ENCODE measurements around the gene MYEOV.

MYEOV gene

DNA sequence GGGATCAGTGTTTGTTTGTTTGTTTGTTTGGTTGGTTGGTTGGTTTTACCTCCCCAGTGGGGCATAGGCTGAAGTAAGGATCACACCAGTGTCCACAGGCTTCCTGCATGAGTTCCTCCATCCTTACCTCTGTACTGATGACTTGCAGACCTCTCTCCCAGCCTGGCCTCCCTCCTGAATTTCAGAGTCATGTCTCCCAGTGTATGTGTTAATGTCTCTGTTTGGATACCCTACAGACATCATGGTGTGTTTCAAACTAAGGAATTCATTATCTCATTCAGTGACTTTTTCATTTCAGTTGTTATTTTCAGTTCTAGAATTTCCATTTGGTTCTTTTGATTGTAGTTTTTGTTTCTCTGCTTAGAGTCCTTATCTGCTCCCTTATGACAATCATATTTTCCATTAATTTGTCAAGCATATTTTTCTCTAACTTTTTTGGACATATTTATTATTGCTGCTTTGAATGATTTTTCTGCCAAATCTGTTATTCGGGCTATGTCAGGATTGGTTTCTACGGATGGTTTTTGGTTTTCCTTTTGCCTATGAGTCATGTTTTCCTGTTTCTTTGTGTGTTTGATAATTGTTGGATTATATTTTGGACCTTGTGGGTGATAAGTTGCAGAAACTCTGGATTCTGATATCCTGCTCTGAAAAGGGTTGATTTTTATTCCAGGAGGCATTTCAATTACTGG is 23.6 kb downstream of the MYEOV start:
- DNase-seq (ENCODE audit: low spot score) = no peak

GRCh38 chr11:69318093-69318420 is 24.1 kb downstream of the MYEOV start:
- no peak for DNase-seq (ENCODE audit: low spot score)

DNA sequence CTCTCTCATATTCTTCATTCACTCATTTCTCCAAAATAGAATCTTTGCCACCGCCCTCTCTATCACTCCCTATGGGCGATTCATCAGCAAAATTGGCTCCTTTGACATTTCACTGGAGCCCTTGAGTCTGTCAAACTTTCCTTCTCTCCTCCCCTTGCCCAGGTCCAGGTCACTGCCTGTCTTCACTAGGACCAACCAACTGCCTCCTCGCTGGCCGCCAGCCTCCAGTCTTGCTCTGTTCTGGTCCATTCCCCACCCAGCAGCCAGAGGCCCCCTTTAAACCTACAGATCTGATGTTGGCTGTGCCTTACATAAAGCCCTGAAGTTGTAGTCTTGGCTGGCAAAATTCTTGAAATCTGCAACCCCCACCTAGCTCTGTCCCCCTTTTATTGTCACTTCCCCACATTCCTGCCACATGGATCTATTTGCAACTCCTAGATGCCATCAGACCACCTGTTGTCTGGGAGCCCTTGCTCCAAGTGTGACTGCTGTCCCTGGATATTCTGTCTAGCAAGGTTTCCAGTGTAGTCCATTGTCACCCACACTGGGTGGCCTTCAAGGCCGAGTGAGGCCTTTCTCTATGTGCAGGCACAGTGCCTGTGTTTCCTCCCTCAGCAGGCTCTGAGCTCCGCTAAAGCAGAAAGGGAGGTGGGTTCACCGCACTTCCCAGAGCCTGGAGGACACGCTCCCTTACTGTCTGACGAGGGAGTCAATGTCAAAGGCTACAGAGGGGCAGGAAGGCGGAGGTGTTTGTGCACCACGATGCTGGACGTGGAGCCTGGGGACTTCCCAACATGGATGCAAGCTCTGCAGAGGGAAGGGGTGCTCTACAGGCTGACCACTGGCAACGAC is 25.5 kb downstream of the MYEOV start:
- DNase-seq (ENCODE audit: low spot score) = no peak

- DNase-seq (ENCODE audit: low spot score) = no peak
Measured at GRCh38 chr11:69320326-69320725, 26.4 kb downstream of the MYEOV start.

DNA sequence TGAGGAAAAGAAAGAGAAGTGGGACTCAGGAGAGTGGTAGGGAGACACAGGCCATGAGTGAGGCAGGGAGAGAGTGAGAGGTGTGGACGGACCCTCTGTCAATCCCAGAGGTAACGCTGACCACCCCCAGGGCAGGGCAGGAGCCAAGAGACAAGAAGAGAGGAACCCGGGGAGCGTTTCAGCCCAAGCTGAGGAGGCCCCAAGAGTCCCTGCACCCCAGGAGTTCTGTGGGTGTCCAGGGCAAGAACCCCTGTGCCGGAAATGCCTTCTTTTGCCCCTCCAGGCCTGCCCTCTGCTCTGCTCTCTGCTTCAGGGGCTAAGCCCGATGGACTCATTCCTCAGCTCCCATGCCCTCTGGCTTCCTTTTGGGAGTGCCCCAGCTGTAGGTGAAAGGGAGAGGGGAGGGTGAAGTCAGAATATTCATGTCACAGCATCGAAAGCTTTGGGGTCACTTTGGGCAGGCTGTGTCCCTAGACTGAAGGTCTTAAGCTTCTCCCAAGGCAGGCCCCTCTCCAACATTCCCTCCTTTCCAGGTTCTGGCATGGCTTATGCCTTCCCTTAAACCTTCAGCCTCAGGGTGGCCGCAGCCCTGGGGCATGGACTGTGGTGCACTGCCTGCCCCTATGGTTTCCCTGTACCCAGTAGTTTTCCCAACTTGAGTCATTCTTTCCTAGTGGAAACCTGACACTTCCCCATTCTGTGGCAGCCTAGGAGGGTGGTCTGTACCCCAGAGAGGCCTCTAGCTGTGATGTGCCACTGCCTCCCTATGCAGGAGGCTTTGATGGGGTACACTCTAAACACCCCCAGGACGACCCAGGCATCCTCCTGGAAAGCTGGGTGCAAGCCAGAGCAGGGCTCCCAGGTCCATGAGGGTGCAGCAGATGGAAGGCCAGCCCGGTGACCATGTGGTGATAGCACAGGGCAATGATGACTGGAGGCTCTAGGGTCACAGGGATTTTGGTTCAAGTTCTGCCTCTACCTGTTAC is 27.1 kb downstream of the MYEOV start:
- DNase-seq (ENCODE audit: low spot score) = no peak

DNA sequence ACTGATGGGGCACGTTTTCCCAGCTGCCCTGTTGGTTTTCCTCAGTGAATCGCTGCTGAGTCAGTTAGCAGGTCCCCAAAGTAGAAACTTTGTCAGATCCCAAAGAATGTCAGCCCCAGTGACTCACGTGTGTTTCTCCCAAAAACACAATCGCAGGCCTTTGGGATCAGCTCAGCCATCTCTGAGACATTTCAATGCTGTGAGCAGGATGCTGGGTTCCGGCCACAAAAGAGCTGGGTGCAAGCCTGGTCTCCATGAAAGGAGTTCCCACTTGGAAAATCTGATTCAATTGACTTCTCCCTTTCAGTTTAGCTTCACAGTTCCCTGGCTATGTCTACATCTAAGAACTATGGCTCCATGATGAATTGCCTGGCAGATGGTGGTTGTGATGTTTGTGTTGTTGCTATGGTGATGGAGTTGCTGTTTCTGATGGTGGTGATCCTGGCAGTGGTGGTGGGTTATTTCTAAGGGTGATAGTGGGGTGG is 28.0 kb downstream of the MYEOV start:
- no peak for DNase-seq (ENCODE audit: low spot score)

GRCh38 chr11:69325446-69325845 is 31.5 kb downstream of the MYEOV start:
- no peak for DNase-seq (ENCODE audit: low spot score)

- DNase-seq (ENCODE audit: low spot score) = no peak
Measured at GRCh38 chr11:69326622-69327219, 32.8 kb downstream of the MYEOV start.

DNA sequence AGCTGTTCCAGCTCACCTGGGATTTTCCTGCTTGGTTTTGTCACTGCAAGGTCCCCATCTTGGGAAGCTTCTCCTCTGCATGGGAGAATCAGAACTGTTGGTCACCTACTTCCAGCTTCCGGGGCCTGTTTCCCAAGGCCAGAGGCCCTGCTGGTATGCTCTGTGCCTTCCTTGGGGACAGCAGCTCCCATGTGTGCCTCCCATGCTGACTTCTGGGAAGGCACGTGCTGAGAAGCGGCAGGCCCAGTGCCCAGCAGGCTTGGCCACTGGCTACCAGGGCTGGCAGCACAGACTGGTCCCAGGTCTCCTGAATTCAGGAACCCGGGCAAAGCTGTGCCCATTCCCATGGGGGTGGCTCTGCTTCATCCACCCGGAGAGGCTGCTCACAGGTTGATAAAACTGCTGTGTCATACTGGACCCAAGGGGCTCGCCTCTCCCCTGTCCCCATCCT is 33.8 kb downstream of the MYEOV start:
- DNase-seq (ENCODE audit: low spot score) = no peak

GRCh38 chr11:69328231-69328630 is 34.3 kb downstream of the MYEOV start:
- no peak for DNase-seq (ENCODE audit: low spot score)

DNA sequence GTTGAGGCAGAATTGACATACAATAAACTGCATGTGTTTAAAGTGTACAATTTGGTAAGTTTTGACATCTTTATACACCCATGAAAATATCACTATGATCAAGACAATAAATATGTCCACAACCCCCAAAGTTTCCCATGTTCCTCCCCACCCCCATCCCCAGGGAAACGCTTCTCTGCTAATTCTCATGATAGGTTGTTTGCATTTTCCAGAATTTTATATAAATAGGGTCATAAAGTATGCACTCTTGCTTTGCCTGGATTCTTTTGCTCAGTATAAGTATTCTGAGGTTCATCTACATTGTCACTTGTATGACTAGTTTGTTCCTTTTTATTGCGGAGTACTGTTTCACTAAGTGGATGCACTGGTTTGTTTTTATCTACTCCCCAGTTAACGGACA is 35.6 kb downstream of the MYEOV start:
- DNase-seq (ENCODE audit: low spot score) = no peak

GRCh38 chr11:69330330-69330729 is 36.4 kb downstream of the MYEOV start:
- no peak for DNase-seq (ENCODE audit: low spot score)

DNA sequence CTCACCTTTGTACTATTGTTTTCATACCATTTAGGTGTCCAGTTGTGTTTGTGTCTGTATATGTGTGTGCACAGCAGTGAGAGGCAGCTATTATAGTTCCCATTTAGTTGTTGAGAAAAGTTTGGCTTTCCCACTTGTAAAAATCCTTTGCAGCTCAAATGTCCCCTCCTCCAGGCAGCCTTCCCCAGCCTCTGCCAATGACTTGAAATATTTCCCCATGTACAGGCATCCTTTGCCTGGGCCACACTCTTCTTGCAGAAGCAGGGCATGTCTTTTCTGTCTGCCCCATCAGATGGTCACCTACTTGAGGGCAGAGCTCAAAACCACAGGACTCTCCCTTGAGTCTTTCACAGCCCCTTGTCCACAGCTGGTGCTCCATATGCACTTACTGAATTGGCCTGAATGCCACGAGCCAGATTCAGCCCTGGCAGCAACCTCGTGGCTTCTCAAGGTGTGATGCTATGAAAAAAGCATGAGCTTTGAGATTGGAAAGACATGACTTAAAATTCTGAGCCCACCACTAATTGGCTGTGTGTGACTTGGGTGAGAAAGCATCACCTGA is 39.3 kb downstream of the MYEOV start:
- DNase-seq (ENCODE audit: low spot score) = no peak

DNA sequence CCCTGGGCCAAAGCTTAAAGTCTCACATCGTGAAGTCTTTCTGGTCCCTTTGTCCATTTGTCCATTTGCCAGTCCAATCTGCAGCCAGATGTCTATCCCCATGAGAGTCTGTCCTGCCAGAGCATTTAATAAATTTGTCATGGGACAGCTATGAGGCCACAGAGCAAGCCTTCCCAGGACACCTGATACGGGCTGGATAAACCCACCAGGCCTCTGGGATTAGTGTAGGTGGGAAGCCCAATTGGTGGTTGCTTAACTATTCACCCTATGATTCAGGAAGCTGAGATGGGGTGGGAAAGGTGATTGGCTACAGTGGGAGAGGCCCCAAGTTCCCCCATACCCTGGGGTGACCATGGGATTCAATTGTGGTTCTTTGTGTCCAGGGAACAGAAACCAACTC is 39.9 kb downstream of the MYEOV start:
- no peak for DNase-seq (ENCODE audit: low spot score)

GRCh38 chr11:69335007-69335780 is 41.2 kb downstream of the MYEOV start:
- DNase-seq (ENCODE audit: low spot score) = no peak

GRCh38 chr11:69335781-69336405 is 41.9 kb downstream of the MYEOV start:
- DNase-seq (ENCODE audit: low spot score) = no peak

DNA sequence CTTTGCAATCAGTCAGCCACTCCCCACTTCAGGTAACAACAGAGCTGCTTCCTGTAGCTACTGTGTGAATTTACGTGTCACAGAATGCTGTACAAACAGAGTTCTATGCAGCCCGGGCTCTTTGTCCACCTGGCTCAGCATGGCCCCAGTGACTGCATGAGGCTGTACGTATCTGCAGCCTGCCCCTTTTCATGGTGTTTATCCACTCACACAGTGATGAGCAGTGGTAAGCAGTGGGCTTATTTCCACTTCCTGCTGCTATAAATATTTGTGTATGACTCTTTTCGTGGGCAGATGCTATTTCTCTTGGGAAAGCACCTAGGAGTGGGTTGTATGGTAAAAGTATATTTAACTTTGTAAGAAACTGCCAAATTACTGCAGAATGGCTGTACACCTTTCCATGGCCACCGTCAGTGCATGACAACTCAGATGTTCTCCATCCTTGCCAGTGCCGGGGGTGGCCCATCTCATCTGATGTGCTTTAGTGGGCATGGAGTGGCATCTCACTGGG is 43.3 kb downstream of the MYEOV start:
- DNase-seq (ENCODE audit: low spot score) = no peak

DNA sequence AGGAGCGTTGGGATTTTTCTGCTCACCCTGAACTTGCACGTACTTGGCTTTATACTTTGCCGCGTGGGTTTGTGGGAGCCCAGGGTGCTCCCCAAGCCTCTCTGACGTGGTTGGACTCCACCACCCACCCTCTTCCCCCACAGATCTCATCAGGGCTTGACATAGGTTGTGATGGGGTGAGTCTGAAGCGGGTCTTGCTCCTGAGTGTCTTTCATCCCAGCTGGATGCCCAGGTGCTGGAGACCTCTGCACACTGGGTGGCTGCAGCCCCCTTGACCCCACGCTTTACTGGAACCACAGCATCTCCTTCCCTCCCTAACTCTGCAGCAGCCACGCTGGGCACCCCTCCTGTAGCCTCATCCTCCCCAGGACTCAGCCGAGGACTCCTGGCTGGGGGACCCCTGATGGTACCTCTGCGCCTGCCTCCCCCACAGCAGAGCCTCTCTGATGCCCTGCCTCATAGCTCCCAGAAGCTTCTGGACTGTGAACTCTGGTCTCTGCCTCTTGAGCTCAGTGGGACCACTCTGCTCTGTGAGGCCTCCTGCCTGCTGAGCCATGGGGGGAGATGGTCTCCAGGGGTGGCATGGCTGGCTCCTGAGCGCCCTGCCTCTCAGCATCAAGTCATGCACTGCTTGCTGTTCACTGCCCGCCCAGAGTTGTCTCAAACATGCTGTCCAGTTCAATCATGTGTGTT is 45.2 kb downstream of the MYEOV start:
- no peak for DNase-seq (ENCODE audit: low spot score)

DNA sequence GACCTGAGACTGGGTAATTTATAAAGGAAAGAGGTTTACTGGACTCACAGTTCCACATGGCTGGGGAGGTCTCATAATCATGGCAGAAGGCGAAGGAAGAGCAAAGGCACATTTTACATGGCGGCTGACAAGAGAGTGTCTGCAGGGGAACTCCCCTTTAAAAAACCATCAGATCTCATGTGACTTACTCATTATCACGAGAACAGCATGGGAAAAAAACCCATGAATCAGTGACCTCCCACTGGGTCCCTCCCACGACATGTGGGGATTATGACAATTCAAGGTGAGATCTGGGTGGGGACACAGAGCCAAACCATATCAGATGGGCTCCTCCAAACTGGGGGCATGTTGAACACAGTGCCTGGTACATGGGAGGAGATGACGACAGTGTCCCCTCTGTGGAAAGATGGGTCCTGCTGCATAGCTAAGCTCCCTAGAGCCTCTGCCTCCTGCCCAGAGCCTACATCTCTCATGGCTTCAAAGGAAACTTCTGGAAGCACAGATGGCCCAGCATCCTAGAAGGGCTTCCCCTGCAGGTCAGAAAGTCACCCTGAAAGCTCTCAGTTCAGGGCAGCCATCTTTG is 46.1 kb downstream of the MYEOV start:
- no peak for DNase-seq (ENCODE audit: low spot score)
